DMS114 treated with DMSO at 0.1 percent for 48 hours (cell line): ENCODE data around the gene PRRT2.
A peak's percentile ranks its signal among the peaks of the same experiment; 100 is the strongest.
"Not testable (repeated sequence)": the region's sequence is repeated elsewhere in the genome, so short reads cannot be mapped to it uniquely, and the experiment has no call there.

Source experiments
- DNase-seq: peaks from one replicate; lab custom pipeline; 2025; ENCODE audit not compliant: unreplicated experiment; lab: John Stamatoyannopoulos, UW

PRRT2 gene

GRCh38 chr16:29811896-29812665, at the start of gene PRRT2:
Gene PRRT2 (plus strand): TSS chr16:29812193. CDS start chr16:29813055, 862 bp downstream.
- DNase-seq = peak; percentile 64

- DNase-seq = no peak
Measured at GRCh38 chr16:29763326-29763725, 48.7 kb upstream of the PRRT2 start.

- no peak for DNase-seq
Measured at GRCh38 chr16:29765167-29766032, 46.6 kb upstream of the PRRT2 start.

- DNase-seq = no peak
Measured at GRCh38 chr16:29766571-29766970, 45.4 kb upstream of the PRRT2 start.

GRCh38 chr16:29767062-29767461, 44.9 kb upstream of the PRRT2 start:
- DNase-seq = no peak

- DNase-seq = no peak
Measured at GRCh38 chr16:29769507-29769906, 42.5 kb upstream of the PRRT2 start.

- DNase-seq = no peak
Measured at GRCh38 chr16:29770250-29770929, 41.6 kb upstream of the PRRT2 start.

- not testable (repeated sequence) for DNase-seq
Measured at GRCh38 chr16:29772330-29772729, 39.7 kb upstream of the PRRT2 start.

GRCh38 chr16:29774730-29775129, 37.3 kb upstream of the PRRT2 start:
- DNase-seq = no peak

- DNase-seq = no peak
Measured at GRCh38 chr16:29775742-29776408, 36.1 kb upstream of the PRRT2 start.

GRCh38 chr16:29777576-29778350, 34.2 kb upstream of the PRRT2 start, which contains the start of gene ZG16:
Gene ZG16 (plus strand): TSS chr16:29778256. CDS start chr16:29779267, 1,011 bp downstream.
- DNase-seq = no peak

- DNase-seq = no peak
Measured at GRCh38 chr16:29779474-29779873, 32.5 kb upstream of the PRRT2 start.

- DNase-seq = not testable (repeated sequence)
Measured at GRCh38 chr16:29783094-29783953, 28.7 kb upstream of the PRRT2 start.

- no peak for DNase-seq
Measured at GRCh38 chr16:29784157-29784556, 27.8 kb upstream of the PRRT2 start.

- peak; percentile 50 for DNase-seq
Measured at GRCh38 chr16:29784901-29785500, 27.0 kb upstream of the PRRT2 start.

- not testable (repeated sequence) for DNase-seq
Measured at GRCh38 chr16:29787155-29787554, 24.8 kb upstream of the PRRT2 start.

GRCh38 chr16:29789775-29790182, 22.2 kb upstream of the PRRT2 start:
- DNase-seq = no peak

GRCh38 chr16:29790183-29790948, 21.6 kb upstream of the PRRT2 start, which contains the start of gene KIF22:
Gene KIF22 (plus strand): TSS chr16:29790751. CDS start chr16:29790760, 9 bp downstream.
- peak; percentile 94 for DNase-seq
